ENCODE measurements around the gene LAMB4. TPM values are rescaled to one million over a fixed set of nuclear protein-coding genes. Genes with fewer than 3 reads are reported as not detected.

Gene LAMB4
- total and polyA plus RNA-seq, 4 donors = 0.24 TPM; not detected in 3

DNA sequence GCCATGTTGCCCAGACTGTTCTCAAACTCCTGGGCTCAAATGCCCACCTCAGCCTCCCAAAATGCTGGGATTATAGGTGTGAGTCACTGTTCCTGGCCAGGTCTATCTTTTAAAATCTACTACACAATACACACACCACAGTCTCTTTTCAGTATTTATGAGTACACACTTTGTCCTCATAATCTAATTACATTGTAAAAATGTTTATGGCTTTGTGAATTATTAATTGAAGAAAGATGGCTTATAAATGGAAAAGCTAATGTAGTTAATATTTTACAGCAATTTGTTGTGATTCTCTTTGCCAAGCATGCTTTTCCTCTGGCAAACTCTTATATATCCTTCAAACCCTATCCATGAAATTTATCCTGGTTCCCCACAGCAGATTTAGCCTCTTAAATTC lies 22.0 kb downstream of the LAMB4 start:
- ATAC-seq (ENCODE audit: low FRiP score) = no peak
- intact Hi-C loops (cut with DNase I) = no loop called here
- no peak overlapping the region for H3K27ac ChIP-seq (ENCODE audit: low read depth in 1 of 2, low read length in 2 of 2)

DNA sequence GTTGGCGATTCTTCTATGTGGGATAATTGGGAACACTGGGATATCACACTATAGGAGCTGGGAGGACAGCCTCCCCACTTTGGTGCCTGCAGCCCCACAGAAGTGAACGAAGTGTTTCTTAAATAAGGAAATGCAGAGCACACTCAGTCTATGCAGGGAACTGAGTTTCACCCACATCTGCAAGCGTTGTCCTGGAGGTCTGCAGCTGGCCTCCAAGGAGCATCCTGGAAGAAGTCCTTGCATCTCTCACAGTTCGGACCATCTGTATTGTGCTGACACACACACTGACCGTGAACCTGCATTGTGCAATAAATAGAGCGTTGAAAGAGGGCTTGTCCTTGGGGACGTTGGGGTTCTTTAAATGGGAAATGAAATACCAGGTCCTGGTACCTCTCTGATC lies 25.8 kb downstream of the LAMB4 start:
- intact Hi-C loops (cut with DNase I) = no loop called here
- Histone ChIP-seq H3K4me1 (ENCODE audit: control insufficient read depth in 1 of 2, insufficient read depth in 2 of 2, low read length in 2 of 2) (peaks cover 0 to 2% of the 10 kb centered on the region in 2 donors), H3K9me3 (ENCODE audit: control insufficient read depth, low read length) (no peaks in the 10 kb centered on the region), H3K27me3 (ENCODE audit: control insufficient read depth in 1 of 2, insufficient read depth in 2 of 2, low read length in 1 of 2) (no peaks in the 10 kb centered on the region), H3K4me3 (ENCODE audit: low read length in 2 of 2) (no peak overlapping the region), H3K36me3 (ENCODE audit: control insufficient read depth in 1 of 2, insufficient read depth in 2 of 2, low read length in 1 of 2) (no peaks in the 10 kb centered on the region), H3K27ac (ENCODE audit: low read depth in 1 of 2, low read length in 2 of 2) (no peak overlapping the region)
- DNase-seq (no peak), ATAC-seq (ENCODE audit: low FRiP score) (no peak)
- WGBS, 2 donors = 85 to 87% methylated on average over 7 of the region's 7 CpGs

More for the DNA sequence above, 22.0 kb downstream of the LAMB4 start:
- Histone ChIP-seq H3K27me3 (ENCODE audit: control insufficient read depth in 1 of 2, insufficient read depth in 2 of 2, low read length in 1 of 2) (no peaks in the 10 kb centered on the region), H3K9me3 (ENCODE audit: control insufficient read depth, low read length) (no peaks in the 10 kb centered on the region), H3K36me3 (ENCODE audit: control insufficient read depth in 1 of 2, insufficient read depth in 2 of 2, low read length in 1 of 2) (no peaks in the 10 kb centered on the region), H3K4me1 (ENCODE audit: control insufficient read depth in 1 of 2, insufficient read depth in 2 of 2, low read length in 2 of 2) (peaks cover 0 to 2% of the 10 kb centered on the region in 2 donors), H3K4me3 (ENCODE audit: low read length in 2 of 2) (no peak overlapping the region)
- no peak for DNase-seq

DNA sequence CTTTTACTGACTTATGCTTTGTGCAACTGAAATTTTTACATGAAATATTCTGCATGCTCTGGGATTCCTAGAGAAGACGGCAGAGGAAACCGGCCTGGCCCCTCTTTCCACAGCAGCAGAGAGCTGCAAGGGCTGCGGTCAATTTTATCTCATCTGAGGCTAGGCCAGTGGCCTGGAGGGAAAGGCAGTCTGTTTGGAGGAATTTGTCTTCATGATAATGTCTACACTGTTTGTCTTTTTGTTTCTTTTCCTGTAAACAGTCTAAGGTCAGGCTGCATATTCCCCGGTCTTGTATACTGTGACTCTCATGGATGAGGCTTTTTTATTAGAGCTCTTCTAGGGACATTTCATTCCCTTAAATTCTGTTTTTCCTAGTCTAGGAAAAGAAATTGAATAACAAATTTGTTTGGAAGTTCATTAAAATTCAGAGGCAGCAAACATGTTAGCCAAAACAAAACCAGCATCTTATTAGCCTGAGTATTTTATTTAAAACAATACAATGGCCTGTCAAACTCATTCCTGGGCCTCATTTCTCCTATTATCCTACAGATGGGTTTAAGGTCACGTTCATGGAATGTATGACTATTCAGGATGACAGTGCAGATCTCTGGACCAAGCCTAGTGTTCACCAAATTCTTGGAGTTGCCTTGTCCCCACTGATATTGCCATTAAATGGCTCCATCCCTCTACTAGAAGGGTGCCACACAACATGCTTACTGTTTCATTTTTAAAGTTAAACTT lies 26.4 kb downstream of the LAMB4 start:
- Histone ChIP-seq H3K4me1 (ENCODE audit: control insufficient read depth in 1 of 2, insufficient read depth in 2 of 2, low read length in 2 of 2) (peaks cover 0 to 2% of the 10 kb centered on the region in 2 donors), H3K36me3 (ENCODE audit: control insufficient read depth in 1 of 2, insufficient read depth in 2 of 2, low read length in 1 of 2) (no peaks in the 10 kb centered on the region), H3K27me3 (ENCODE audit: control insufficient read depth in 1 of 2, insufficient read depth in 2 of 2, low read length in 1 of 2) (no peaks in the 10 kb centered on the region), H3K27ac (ENCODE audit: low read depth in 1 of 2, low read length in 2 of 2) (no peak overlapping the region), H3K4me3 (ENCODE audit: low read length in 2 of 2) (no peak overlapping the region), H3K9me3 (ENCODE audit: control insufficient read depth, low read length) (no peaks in the 10 kb centered on the region)
- ATAC-seq (ENCODE audit: low FRiP score) = no peak
- WGBS, 2 donors = 90 to 96% methylated on average over 5 of the region's 5 CpGs
- DNase-seq = no peak
- intact Hi-C loops (cut with DNase I) = no loop called here

DNA sequence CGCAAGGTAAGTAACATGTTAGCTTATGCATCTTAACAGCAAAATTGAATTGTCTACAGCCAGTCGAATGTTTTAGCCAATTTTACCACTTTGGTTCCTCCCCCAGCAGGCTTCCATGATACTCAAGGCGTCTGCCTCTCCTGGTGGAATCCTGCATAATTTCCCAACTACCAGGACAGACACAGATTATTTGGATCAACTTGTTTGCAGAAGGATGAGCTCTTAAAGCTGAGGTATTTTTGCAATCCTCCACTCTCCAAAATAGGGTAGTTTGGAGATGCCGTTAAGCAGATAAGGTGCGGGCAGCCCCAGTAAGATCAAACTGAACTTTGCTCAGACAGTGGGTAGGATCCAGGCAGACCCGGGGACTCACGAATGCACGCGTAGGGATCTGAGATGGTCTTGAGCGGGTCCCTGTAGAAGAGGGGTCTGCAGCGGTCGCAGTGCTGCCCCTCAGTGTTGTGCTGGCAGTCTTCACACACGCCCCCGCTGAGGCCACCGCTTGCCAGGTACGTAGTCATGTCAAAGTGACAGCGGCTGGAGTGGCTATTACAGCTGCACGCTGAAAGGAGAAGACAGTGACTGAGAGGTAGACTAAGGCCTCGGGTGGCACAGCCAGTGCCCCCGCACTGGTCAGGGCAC lies 27.4 kb downstream of the LAMB4 start:
- H3K27ac ChIP-seq (ENCODE audit: low read depth in 1 of 2, low read length in 2 of 2) = no peak overlapping the region
- WGBS, 2 donors = 91 to 95% methylated on average over 20 of the region's 20 CpGs
- no peaks in the 10 kb centered on the region for H3K36me3 ChIP-seq (ENCODE audit: control insufficient read depth in 1 of 2, insufficient read depth in 2 of 2, low read length in 1 of 2)
- no peak for DNase-seq
- ATAC-seq (ENCODE audit: low FRiP score) = no peak
- H3K4me3 ChIP-seq (ENCODE audit: low read length in 2 of 2) = no peak overlapping the region
- H3K9me3 ChIP-seq (ENCODE audit: control insufficient read depth, low read length) = no peaks in the 10 kb centered on the region
- H3K4me1 ChIP-seq (ENCODE audit: control insufficient read depth in 1 of 2, insufficient read depth in 2 of 2, low read length in 2 of 2) = peaks cover 0 to 2% of the 10 kb centered on the region in 2 donors
- no peaks in the 10 kb centered on the region for H3K27me3 ChIP-seq (ENCODE audit: control insufficient read depth in 1 of 2, insufficient read depth in 2 of 2, low read length in 1 of 2)
- intact Hi-C loops (cut with DNase I) = no loop called here

DNA sequence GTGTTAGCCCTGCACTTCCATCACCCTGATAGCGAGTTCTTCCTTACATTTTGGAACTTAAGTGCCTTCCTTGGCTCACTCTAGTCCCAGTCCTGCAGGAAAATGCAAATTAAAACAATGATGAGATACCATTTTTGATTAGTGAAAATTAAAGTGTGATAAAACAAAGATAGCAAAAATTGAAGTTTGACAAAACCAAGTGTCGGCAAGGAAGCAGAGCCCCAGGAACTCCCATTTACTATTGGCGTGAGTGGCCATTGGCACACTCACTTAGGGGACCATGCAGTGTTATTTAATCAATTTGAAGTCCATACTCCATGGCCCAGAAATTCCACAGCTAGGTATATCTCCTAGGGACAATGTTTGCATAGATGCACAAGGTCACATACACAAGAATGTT lies 28.4 kb downstream of the LAMB4 start:
- Histone ChIP-seq H3K27ac (ENCODE audit: low read depth in 1 of 2, low read length in 2 of 2) (no peak overlapping the region), H3K4me1 (ENCODE audit: control insufficient read depth in 1 of 2, insufficient read depth in 2 of 2, low read length in 2 of 2) (no peaks in the 10 kb centered on the region), H3K9me3 (ENCODE audit: control insufficient read depth, low read length) (no peaks in the 10 kb centered on the region), H3K36me3 (ENCODE audit: control insufficient read depth in 1 of 2, insufficient read depth in 2 of 2, low read length in 1 of 2) (no peaks in the 10 kb centered on the region), H3K4me3 (ENCODE audit: low read length in 2 of 2) (no peak overlapping the region), H3K27me3 (ENCODE audit: control insufficient read depth in 1 of 2, insufficient read depth in 2 of 2, low read length in 1 of 2) (no peaks in the 10 kb centered on the region)
- 96 to 98% methylated on average over 3 of the region's 3 CpGs for WGBS, 2 donors
- ATAC-seq (ENCODE audit: low FRiP score) (no peak), DNase-seq (no peak)
- intact Hi-C loops (cut with DNase I) = no loop called here

DNA sequence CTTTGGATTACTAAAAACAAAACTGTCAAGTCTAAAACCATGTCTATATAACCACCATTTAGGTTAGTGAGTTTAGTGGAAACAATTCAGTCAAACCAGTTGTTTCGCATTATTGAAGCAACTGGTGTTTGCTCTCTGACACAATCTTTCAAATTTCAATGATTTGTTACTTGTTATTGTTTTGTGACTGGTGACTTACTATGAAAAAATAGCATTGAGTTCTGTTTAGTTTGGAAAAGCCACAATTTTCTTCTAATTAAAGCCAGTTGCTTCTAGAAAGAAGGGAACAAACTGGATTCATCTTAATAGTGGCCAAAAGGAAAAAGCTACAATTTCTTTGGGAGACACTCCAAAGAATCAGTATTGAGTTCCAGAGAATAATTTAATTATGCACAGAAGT lies 30.4 kb downstream of the LAMB4 start:
- 80 to 90% methylated on average over 1 of the region's 1 CpG for WGBS, 2 donors
- intact Hi-C loops (cut with DNase I) = no loop called here
- Histone ChIP-seq H3K4me1 (ENCODE audit: control insufficient read depth in 1 of 2, insufficient read depth in 2 of 2, low read length in 2 of 2) (peaks cover 0 to 3% of the 10 kb centered on the region in 2 donors), H3K27ac (ENCODE audit: low read depth in 1 of 2, low read length in 2 of 2) (no peak overlapping the region), H3K36me3 (ENCODE audit: control insufficient read depth in 1 of 2, insufficient read depth in 2 of 2, low read length in 1 of 2) (no peaks in the 10 kb centered on the region), H3K9me3 (ENCODE audit: control insufficient read depth, low read length) (no peaks in the 10 kb centered on the region), H3K4me3 (ENCODE audit: low read length in 2 of 2) (no peak overlapping the region), H3K27me3 (ENCODE audit: control insufficient read depth in 1 of 2, insufficient read depth in 2 of 2, low read length in 1 of 2) (no peaks in the 10 kb centered on the region)
- ATAC-seq (ENCODE audit: low FRiP score) = no peak
- DNase-seq = no peak

DNA sequence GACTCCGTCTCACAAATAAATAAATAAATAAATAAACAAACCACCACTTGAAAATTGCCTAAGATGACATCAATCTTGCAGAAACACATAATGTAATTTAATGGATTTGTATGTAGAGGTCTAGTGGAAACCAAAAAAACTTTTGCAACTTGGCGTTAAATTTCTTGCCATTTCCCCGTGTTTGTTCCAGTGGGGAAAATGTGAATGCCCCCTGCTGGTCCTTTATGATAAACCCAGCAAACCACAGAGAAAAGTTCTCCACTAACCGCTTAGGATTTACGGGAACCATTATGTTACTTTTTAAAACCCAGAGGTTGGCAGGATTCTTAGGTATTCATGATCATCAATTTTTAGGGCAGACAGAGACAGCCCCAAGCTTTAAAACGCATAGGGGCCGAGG lies 32.5 kb downstream of the LAMB4 start:
- ATAC-seq (ENCODE audit: low FRiP score) = no peak
- Histone ChIP-seq H3K9me3 (ENCODE audit: control insufficient read depth, low read length) (no peaks in the 10 kb centered on the region), H3K4me3 (ENCODE audit: low read length in 2 of 2) (no peak overlapping the region), H3K36me3 (ENCODE audit: control insufficient read depth in 1 of 2, insufficient read depth in 2 of 2, low read length in 1 of 2) (no peaks in the 10 kb centered on the region), H3K4me1 (ENCODE audit: control insufficient read depth in 1 of 2, insufficient read depth in 2 of 2, low read length in 2 of 2) (peaks cover 0 to 3% of the 10 kb centered on the region in 2 donors), H3K27me3 (ENCODE audit: control insufficient read depth in 1 of 2, insufficient read depth in 2 of 2, low read length in 1 of 2) (no peaks in the 10 kb centered on the region), H3K27ac (ENCODE audit: low read depth in 1 of 2, low read length in 2 of 2) (no peak overlapping the region)
- 81% methylated on average over 7 of the region's 7 CpGs for WGBS, 2 donors
- DNase-seq = no peak
- intact Hi-C loops (cut with DNase I) = no loop called here

DNA sequence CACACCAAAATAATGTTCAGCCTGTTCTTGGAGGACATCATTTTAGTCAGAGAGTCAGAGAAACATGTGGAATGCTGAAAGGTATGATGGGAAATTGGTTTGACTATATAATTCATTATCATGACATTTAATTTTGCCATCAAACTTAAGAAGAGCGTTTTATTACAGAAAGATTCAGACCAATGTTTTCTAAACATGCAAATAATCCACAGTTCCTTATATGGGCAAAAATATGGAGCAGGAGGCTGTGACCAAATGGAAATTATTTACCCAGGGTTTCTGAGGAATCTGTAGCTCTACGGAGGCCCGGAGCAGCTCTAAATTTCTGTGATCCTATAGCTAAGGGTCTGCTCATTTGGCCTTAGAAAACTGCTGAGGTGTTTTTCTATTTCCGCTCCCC lies 33.2 kb downstream of the LAMB4 start:
- no peak overlapping the region for H3K27ac ChIP-seq (ENCODE audit: low read depth in 1 of 2, low read length in 2 of 2)

More for the DNA sequence above, 33.2 kb downstream of the LAMB4 start:
- 79 to 80% methylated on average over 4 of the region's 4 CpGs for WGBS, 2 donors
- Histone ChIP-seq H3K9me3 (ENCODE audit: control insufficient read depth, low read length) (no peaks in the 10 kb centered on the region), H3K4me3 (ENCODE audit: low read length in 2 of 2) (no peak overlapping the region), H3K4me1 (ENCODE audit: control insufficient read depth in 1 of 2, insufficient read depth in 2 of 2, low read length in 2 of 2) (peaks cover 0 to 3% of the 10 kb centered on the region in 2 donors), H3K27me3 (ENCODE audit: control insufficient read depth in 1 of 2, insufficient read depth in 2 of 2, low read length in 1 of 2) (no peaks in the 10 kb centered on the region), H3K36me3 (ENCODE audit: control insufficient read depth in 1 of 2, insufficient read depth in 2 of 2, low read length in 1 of 2) (no peaks in the 10 kb centered on the region)
- intact Hi-C loops (cut with DNase I) = no loop called here
- DNase-seq (no peak), ATAC-seq (ENCODE audit: low FRiP score) (no peak)

Data from aorta (tissue), 5 donors.